Endothelial cell (in vitro differentiated cells): ENCODE measurements around the gene KIF2A. TPM values are rescaled to one million over a fixed set of nuclear protein-coding genes. Genes with fewer than 3 reads are reported as not detected.

ENCODE experiments used
- DNase-seq: peaks from one replicate; pipeline ENCODE4 v3.0.0; 2021; ENCODE audit warnings: low spot score
- H3K27ac Mint-ChIP-seq: one replicate; pipeline ENCODE4 v1.8.0; 2021; ENCODE audit warnings: mixed read lengths, inconsistent platforms; ENCODE audit not compliant: unreplicated experiment
- H3K27me3 Mint-ChIP-seq: one replicate; pipeline ENCODE4 v1.8.0; 2021; ENCODE audit warnings: mild to moderate bottlenecking, moderate library complexity, mixed read lengths, inconsistent platforms; ENCODE audit not compliant: unreplicated experiment
- H3K36me3 Mint-ChIP-seq: one replicate; pipeline ENCODE4 v1.8.0; 2021; ENCODE audit warnings: mild to moderate bottlenecking, low read depth, mixed read lengths, inconsistent platforms; ENCODE audit not compliant: unreplicated experiment
- H3K4me1 Mint-ChIP-seq: one replicate; pipeline ENCODE4 v1.8.0; 2021; ENCODE audit warnings: mild to moderate bottlenecking, mixed read lengths, inconsistent platforms; ENCODE audit not compliant: unreplicated experiment
- H3K4me3 Mint-ChIP-seq: one replicate; pipeline ENCODE4 v1.8.0; 2021; ENCODE audit warnings: mild to moderate bottlenecking, mixed read lengths, inconsistent platforms; ENCODE audit not compliant: unreplicated experiment
- H3K9me3 Mint-ChIP-seq: one replicate; pipeline ENCODE4 v1.8.0; 2021; ENCODE audit warnings: mixed read lengths, inconsistent platforms; ENCODE audit not compliant: unreplicated experiment
- CTCF ChIP-seq: fragments of 200-600 bp; sonication (generic); IDR thresholded peaks from one replicate; pipeline ENCODE4 v1.5.0; 2021; ENCODE audit warnings: antibody characterized with exemption; ENCODE audit not compliant: unreplicated experiment
- total RNA-seq: library from RNA; stranded (reverse); fragmentation: NEBNext Ultra II Directional; extraction: Animal tissue kit (Norgen Biotek cat#: 25700); gene quantifications from one replicate; pipeline ENCODE4 v1.2.1, GENCODE V29; 2021; ENCODE audit not compliant: unreplicated experiment

Gene KIF2A
- total RNA-seq, 1 donor from 2014 or later = 56.8 TPM

- Mint-ChIP-seq H3K4me1 (peaks cover 11% of the 10 kb centered on the region), H3K36me3 (no peaks in the 10 kb centered on the region), H3K4me3 (no peak overlapping the region), H3K27ac (no peak overlapping the region), H3K27me3 (no peaks in the 10 kb centered on the region), H3K9me3 (no peaks in the 10 kb centered on the region)
- TF ChIP-seq CTCF = no peak
- no peak for DNase-seq
Observed at GRCh38 chr5:62263401-62263800, 42.6 kb upstream of the KIF2A start.

- Mint-ChIP-seq H3K27ac (no peak overlapping the region), H3K27me3 (no peaks in the 10 kb centered on the region), H3K4me3 (no peak overlapping the region), H3K36me3 (no peaks in the 10 kb centered on the region), H3K4me1 (peaks cover 11% of the 10 kb centered on the region), H3K9me3 (no peaks in the 10 kb centered on the region)
- DNase-seq = no peak
- TF ChIP-seq CTCF = no peak
Observed at GRCh38 chr5:62265648-62266112, 40.3 kb upstream of the KIF2A start.

- no peak for TF ChIP-seq CTCF
- H3K9me3 Mint-ChIP-seq = no peaks in the 10 kb centered on the region
- H3K27ac Mint-ChIP-seq = no peak overlapping the region
- no peak overlapping the region for H3K4me3 Mint-ChIP-seq
- H3K27me3 Mint-ChIP-seq = no peaks in the 10 kb centered on the region
- peaks cover 11% of the 10 kb centered on the region for H3K4me1 Mint-ChIP-seq
- no peak for DNase-seq
- H3K36me3 Mint-ChIP-seq = no peaks in the 10 kb centered on the region
Observed at GRCh38 chr5:62266573-62266972, 39.4 kb upstream of the KIF2A start.

- Mint-ChIP-seq H3K27me3 (no peaks in the 10 kb centered on the region), H3K4me1 (peaks cover 11% of the 10 kb centered on the region), H3K36me3 (no peaks in the 10 kb centered on the region), H3K27ac (no peak overlapping the region), H3K9me3 (no peaks in the 10 kb centered on the region), H3K4me3 (no peak overlapping the region)
- no peak for DNase-seq
- no peak for TF ChIP-seq CTCF
Observed at GRCh38 chr5:62268234-62268633, 37.8 kb upstream of the KIF2A start.

GRCh38 chr5:62268792-62269191 lies 37.2 kb upstream of the KIF2A start:
- Mint-ChIP-seq H3K36me3 (no peaks in the 10 kb centered on the region), H3K4me3 (no peak overlapping the region), H3K4me1 (peaks cover 11% of the 10 kb centered on the region), H3K27me3 (no peaks in the 10 kb centered on the region), H3K9me3 (no peaks in the 10 kb centered on the region), H3K27ac (no peak overlapping the region)
- TF ChIP-seq CTCF = no peak
- DNase-seq = no peak
